Measurements from ENCODE around the gene GPR107.
A peak's percentile ranks its signal among the peaks of the same experiment; 100 is the strongest.

Gene GPR107

GRCh38 chr9:130027533-130028365 is 26.0 kb upstream of the GPR107 start:
- DNase-seq (ENCODE audit: low spot score) = no peak

GRCh38 chr9:130028493-130029222 is 25.0 kb upstream of the GPR107 start:
- no peak for DNase-seq (ENCODE audit: low spot score)

GRCh38 chr9:130029223-130029973 is 24.3 kb upstream of the GPR107 start:
- DNase-seq (ENCODE audit: low spot score) = no peak

GRCh38 chr9:130030651-130031127 is 23.0 kb upstream of the GPR107 start:
- DNase-seq (ENCODE audit: low spot score) = no peak

GRCh38 chr9:130034570-130034969 is 19.1 kb upstream of the GPR107 start:
- DNase-seq (ENCODE audit: low spot score) = peak; percentile 69

- peak; percentile 71 for DNase-seq (ENCODE audit: low spot score)
Measured at GRCh38 chr9:130036099-130036498, 17.6 kb upstream of the GPR107 start.

GRCh38 chr9:130039528-130040147 is 14.1 kb upstream of the GPR107 start:
- no peak for DNase-seq (ENCODE audit: low spot score)

GRCh38 chr9:130040984-130041647 is 12.6 kb upstream of the GPR107 start:
- no peak for DNase-seq (ENCODE audit: low spot score)

GRCh38 chr9:130041648-130042405 is 11.9 kb upstream of the GPR107 start:
- DNase-seq (ENCODE audit: low spot score) = no peak

GRCh38 chr9:130042406-130042884 is 11.3 kb upstream of the GPR107 start:
- DNase-seq (ENCODE audit: low spot score) = no peak

GRCh38 chr9:130042885-130043653 is 10.6 kb upstream of the GPR107 start, which contains the start of gene FNBP1:
FNBP1 (minus strand) TSS chr9:130043189; CDS start chr9:130042975, 214 bp downstream.
- DNase-seq (ENCODE audit: low spot score) = peak; percentile 79

- no peak for DNase-seq (ENCODE audit: low spot score)
Measured at GRCh38 chr9:130043654-130044623, 9.8 kb upstream of the GPR107 start.

GRCh38 chr9:130045725-130046450 is 7.8 kb upstream of the GPR107 start:
- no peak for DNase-seq (ENCODE audit: low spot score)

- no peak for DNase-seq (ENCODE audit: low spot score)
Measured at GRCh38 chr9:130049431-130050210, 4.1 kb upstream of the GPR107 start.

- DNase-seq (ENCODE audit: low spot score) = no peak
Measured at GRCh38 chr9:130050462-130050861, 3.2 kb upstream of the GPR107 start.

- DNase-seq (ENCODE audit: low spot score) = no peak
Measured at GRCh38 chr9:130051855-130052254, 1.9 kb upstream of the GPR107 start.

GRCh38 chr9:130053109-130053503 is 600 bp upstream of the GPR107 start:
- no peak for DNase-seq (ENCODE audit: low spot score)

Measured in CD4-positive, alpha-beta T cell treated with Interleukin-2 at 100 ng/mL for 4 hours (primary cell).